Measurements from ENCODE around the gene DRGX.

DNA sequence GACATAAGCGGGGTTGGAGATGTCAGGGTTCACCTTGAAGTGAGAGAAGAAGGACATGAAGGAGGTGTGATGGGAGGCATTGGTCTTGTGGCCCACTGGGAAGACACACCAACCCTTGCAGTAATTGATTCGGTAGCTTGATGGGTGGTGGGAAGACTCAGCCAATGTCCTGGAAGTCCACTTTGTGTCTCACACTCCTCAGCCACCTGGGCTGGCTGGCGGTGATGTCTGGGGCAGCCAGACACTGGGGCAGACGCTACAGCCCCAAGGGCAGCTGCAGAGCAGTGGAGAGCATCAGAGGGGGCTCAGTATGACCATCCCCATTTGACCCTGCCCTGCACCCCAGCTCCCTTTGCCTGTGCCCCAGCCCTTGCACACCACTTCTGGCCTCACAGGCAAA, 16.7 kb upstream of the DRGX start:
- TF ChIP-seq, protein P1, sequence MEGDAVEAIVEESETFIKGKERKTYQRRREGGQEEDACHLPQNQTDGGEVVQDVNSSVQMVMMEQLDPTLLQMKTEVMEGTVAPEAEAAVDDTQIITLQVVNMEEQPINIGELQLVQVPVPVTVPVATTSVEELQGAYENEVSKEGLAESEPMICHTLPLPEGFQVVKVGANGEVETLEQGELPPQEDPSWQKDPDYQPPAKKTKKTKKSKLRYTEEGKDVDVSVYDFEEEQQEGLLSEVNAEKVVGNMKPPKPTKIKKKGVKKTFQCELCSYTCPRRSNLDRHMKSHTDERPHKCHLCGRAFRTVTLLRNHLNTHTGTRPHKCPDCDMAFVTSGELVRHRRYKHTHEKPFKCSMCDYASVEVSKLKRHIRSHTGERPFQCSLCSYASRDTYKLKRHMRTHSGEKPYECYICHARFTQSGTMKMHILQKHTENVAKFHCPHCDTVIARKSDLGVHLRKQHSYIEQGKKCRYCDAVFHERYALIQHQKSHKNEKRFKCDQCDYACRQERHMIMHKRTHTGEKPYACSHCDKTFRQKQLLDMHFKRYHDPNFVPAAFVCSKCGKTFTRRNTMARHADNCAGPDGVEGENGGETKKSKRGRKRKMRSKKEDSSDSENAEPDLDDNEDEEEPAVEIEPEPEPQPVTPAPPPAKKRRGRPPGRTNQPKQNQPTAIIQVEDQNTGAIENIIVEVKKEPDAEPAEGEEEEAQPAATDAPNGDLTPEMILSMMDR (IDR thresholded peaks at IDR 0.05; ENCODE audit: insufficient read depth, low read length): no peak
- no peak for TF ChIP-seq POLR2AphosphoS5 (IDR thresholded peaks at IDR 0.05; ENCODE audit: low read depth)
- TF ChIP-seq SPI1 (IDR thresholded peaks at IDR 0.05; ENCODE audit: borderline replicate concordance, low read depth): no peak
- no peak for TF ChIP-seq GABPA (IDR thresholded peaks at IDR 0.05; ENCODE audit: low read depth)
